GM19239 (cell line): ENCODE results near the gene ARPC2.

Source experiments
- DNase-seq: peaks from one replicate; pipeline ENCODE4 v3.0.0; 2011; ENCODE audit warnings: low spot score; ENCODE audit not compliant: insufficient read length
- FAIRE-seq: peaks from 2 replicates; lab custom pipeline; 2011; peaks lifted over from hg19 to GRCh38; lab: Jason Lieb, UNC

The ARPC2 gene

GRCh38 chr2:218214116-218214515, 2.9 kb upstream of the ARPC2 start:
- FAIRE-seq (no peak), DNase-seq (no peak)

DNA sequence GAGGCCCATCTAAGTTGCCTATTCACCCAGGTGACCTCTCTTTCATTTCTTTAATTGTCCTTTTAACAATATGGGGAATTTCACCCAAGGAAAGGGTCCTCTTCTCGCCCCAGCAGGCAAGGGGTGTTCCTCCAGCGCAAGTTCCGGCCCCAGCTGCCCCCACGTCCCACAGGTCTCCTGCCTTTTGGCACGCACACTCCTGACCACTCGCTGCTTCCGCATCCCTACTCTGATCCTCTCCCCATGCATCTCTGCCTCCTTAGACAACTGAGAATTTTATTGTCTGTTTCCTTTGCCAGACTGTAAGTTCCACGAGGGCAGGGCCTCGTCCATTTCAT, 684 bp upstream of the ARPC2 start:
- no peak for DNase-seq
- no peak for FAIRE-seq

DNA sequence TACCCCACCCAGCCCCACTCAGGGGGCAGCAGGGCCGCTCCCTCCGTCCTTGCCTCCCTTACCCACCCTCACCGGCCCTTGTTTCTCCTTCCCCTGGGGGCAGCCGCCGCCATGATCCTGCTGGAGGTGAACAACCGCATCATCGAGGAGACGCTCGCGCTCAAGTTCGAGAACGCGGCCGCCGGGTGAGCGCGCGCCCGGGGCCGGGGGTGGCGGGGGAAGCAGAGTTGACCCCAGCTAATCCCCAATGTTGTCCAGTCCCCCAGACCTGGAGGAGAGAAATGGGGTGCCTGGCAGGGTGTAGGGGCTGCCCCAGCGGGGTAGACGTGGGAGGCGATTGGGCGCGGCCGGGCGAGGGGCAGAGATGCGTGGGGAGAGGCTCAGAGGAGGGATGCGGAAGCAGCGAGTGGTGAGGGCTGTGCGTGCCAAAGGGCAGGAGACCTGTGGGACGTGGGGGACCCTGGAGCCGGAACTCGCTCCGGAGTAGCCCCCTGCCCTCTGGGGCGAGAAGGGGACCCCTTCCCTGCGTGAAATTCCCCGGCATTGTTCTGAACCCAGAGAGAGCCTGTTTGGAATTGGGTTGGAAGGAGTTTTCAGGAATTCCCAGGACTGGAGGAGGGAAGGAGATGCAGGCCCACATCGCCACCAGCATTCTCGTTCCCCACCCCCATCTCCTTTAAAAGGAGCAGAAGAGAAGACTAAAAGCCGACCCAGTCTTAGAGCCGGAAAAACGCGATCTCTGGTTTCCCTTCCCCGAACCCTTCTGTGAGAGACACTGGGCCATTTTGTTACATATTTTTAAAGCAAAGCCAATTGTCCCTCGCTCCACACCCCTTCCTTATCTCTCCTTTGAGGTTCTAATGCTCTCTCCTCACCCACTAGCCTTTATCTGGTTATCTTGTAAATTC, 625 bp downstream of the ARPC2 start:
- FAIRE-seq, result peak; percentile 33
- peak; percentile 28 for DNase-seq

DNA sequence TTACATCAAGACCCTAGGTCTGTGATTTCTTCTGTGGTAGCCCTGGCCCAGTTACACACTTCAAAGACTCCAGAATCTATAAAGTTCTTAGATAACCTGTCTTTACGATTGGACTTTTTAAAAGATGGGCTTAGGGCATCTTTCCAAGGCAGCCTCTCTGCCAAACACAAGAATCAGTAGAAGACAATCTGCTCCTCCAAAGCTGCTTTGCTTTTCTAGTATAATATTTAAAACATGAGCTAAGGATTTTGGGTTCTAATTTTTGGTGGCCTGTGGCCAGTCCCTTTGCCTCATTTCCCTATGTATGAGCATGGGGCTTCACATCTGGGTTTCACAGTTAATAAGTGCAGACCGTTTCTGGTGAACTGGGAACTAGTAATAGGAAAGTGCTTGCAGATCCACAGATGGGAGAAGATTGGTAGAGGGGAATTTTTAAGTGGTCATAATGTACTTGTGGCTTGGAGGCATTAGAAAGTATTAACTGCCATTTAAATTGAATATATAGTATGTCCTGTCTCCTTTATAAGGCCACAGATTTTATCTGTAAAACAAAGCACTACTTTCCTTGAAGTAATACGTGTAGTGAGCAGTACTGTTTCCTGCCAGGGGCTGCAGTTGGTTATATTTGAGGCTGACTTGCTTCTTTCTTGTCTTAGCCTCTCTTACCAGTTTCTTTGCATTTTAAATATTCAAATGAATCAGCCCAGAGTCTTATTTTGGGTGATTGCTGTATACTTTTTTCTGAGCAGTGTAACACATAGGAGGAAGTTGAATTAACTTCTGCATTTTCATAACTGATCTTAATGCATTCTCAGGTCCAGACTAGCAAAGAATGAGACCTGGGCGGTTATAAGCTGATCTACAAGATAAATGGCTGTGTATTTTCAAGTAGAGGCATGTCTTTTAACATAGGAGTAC, 1.5 kb downstream of the ARPC2 start:
- FAIRE-seq (peak; percentile 92), DNase-seq (peak; percentile 21)

DNA sequence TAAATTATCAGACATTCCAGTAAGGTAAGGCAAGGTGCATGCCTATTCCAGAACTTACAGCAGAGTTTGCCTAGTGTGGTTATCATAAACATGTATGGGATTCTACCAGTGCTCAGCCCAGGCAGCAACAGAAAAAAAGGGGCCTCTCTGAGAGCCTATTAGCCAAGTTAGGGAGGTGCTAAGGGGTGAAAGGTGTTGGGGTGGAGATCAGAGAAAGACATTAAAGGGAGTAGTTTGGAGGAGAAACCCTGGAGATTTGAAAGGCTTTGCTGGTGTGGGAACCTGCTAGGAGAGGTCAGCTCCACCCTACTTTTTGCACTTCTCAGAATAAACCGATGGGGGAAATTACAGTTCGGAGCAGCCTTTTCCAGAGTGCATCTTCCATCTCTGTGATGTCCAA, 2.9 kb downstream of the ARPC2 start:
- FAIRE-seq (no peak), DNase-seq (no peak)

DNA sequence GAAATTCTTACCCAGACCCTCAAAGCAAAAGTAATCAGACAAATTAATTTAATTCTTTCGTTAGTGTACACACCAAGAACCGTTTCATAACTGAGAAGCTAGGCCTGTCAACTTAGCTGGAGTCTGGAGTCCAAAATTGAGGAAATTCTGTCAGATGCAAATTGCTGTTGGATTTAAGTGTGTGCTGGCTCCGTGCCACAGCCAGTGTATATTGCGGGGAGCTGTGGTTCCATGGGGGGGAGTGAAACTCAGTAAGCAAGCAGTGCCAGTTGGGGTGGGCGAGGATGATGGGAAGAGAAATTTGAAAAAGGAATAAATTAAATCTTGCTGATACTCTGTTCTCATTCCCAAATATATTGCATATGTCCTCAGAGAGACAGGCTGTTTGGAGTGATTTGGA, 4.0 kb downstream of the ARPC2 start:
- FAIRE-seq, result no peak

DNA sequence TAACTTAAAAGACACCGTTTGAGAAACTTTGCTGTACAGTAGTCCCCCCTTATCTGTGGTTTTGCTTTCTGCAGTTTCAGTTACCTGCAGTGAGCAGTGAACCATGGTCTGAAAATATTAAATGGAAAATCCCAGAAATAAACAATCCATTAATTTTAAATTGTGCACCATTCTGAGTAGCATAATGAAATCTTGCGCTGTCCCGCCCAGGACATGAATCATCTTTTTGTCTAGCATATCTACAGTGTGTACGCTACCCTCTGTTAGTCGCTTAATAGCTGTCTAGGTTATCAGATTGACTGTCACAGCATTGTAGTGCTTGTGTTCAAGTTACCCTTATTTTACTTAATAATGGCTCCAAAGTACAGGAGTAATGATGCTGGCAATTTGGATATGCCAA, 6.1 kb downstream of the ARPC2 start:
- FAIRE-seq, result peak; percentile 79

More for the DNA sequence above, 4.0 kb downstream of the ARPC2 start:
- DNase-seq, result no peak

GRCh38 chr2:218224186-218224585, 7.2 kb downstream of the ARPC2 start:
- no peak for FAIRE-seq
- DNase-seq, result no peak

More for the DNA sequence above, 6.1 kb downstream of the ARPC2 start:
- no peak for DNase-seq

GRCh38 chr2:218226903-218227302, 9.9 kb downstream of the ARPC2 start:
- no peak for FAIRE-seq
- DNase-seq, result no peak

GRCh38 chr2:218228366-218229090, 11.5 kb downstream of the ARPC2 start:
- no peak for DNase-seq
- FAIRE-seq, result no peak

DNA sequence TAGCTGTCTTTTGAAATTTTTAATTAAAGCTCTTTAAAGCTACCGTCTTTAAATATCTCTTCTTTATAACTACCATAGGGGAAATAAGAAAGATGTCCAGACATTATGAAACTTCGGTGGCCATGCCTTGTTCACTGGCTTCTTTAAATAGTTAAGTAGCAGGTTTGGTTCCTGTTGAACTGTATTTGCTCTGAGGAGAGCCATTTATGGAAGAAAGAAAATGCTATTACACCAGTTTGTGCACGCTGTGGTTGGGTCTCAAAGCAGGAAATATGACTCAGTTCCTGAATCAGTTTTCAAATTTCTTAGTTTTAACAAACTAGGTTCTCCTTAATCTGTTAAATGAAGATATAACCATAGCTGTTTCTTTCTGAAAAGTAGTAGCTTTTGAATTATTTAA, 12.2 kb downstream of the ARPC2 start:
- peak; percentile 86 for FAIRE-seq
- DNase-seq, result peak; percentile 32

DNA sequence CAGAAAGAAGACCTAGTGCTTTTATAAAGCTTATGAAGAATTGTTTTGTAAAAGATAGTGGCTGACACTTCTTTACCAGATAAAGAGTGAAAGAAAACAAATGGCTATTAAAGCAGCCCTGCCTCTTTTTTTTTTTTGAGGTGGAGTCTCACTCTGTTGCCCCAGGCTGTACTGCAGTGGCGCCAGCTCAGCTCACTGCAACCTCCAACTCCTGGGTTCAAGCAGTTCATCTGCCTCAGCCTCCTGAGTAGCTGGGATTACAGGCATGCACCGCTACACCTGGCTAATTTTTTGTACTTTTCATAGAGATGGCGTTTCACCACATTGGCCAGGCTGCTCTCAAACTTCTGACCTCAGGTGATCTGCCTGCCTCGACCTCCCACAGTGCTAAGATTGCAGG, 12.9 kb downstream of the ARPC2 start:
- FAIRE-seq (no peak), DNase-seq (no peak)

- DNase-seq, result peak; percentile 19
- FAIRE-seq, result peak; percentile 93
Measured at GRCh38 chr2:218230882-218231281, 13.9 kb downstream of the ARPC2 start.

- FAIRE-seq (no peak), DNase-seq (no peak)
Measured at GRCh38 chr2:218233543-218233942, 16.6 kb downstream of the ARPC2 start.

DNA sequence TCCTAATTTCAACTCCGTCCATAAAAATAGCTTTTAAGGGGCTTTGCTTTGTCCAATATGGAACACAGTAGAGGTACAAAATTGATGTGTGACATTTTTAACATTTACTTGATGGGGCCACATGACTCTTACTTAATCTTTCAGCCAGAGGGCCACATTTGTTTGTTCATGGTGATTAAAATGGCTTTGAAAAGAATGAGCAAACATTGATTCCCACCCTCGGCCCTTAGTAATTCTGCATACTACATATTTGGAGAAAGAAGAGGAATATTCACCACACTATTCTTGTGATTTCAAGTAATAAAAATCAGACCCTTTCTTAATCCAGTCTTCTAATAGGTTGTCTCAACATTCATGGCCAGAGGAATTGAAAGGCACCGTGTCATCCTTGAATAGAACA, 17.5 kb downstream of the ARPC2 start:
- FAIRE-seq (no peak), DNase-seq (no peak)

- no peak for DNase-seq
- FAIRE-seq, result no peak
Measured at GRCh38 chr2:218235017-218235416, 18.0 kb downstream of the ARPC2 start.

DNA sequence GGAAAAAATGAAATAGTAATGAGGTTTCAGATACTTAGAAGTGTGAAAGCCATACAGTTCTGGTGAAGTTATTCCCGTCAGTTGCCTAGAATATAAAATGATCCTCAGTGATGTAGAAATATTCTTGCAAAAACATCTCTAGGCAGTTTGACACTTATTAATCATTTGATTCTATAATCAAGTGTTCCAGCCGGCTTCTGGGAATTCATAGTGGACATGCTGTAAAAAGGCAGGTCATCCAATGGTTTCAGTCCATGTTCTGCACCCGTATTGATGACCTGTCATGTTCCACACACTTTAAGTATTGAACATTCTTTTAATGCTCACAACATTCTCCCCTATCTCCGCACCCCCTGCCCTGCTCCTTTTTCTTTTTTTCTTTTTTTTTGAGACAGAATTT, 19.8 kb downstream of the ARPC2 start:
- FAIRE-seq, result no peak
- DNase-seq, result no peak

DNA sequence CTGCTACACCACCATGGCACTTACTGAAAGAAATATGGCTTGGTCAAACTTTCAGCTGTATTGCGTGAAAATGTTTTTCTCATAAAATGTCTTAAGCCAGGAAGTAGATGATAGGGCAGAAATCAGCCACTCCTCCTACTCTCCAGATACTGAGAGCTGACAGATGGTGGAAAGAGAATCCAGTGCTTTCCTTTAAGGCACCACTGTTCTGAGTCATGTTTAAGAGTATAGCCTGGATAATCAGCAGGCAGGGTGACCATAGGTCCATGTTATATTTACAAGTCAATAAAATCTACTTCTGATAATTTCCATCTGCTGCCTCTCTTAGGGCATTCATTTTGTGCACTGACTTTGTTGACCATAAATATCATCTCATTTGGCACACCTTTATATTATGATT, 21.9 kb downstream of the ARPC2 start:
- DNase-seq, result no peak
- FAIRE-seq, result no peak

- no peak for DNase-seq
- no peak for FAIRE-seq
Measured at GRCh38 chr2:218244204-218244603, 27.2 kb downstream of the ARPC2 start.

- no peak for FAIRE-seq
- no peak for DNase-seq
Measured at GRCh38 chr2:218244665-218245064, 27.7 kb downstream of the ARPC2 start.

DNA sequence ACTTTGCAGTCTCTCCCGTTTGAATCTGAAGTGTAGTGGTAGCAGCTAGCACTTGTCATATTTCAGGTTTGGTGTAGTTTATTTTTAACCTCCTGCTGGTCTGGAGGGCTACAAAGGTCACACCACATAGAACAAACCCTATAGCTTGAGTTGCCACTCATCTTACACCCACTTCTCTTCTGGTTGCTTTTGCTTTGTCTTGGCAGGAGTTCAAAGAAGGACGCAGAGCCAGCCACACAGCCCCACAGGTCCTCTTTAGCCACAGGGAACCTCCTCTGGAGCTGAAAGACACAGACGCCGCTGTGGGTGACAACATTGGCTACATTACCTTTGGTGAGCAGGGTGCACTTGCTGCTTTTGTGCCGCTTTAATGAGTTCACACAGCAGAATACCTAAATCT, 28.2 kb downstream of the ARPC2 start:
- no peak for DNase-seq
- no peak for FAIRE-seq
